Measurements from ENCODE around the gene SPATC1L.
"Not testable (repeated sequence)": the region's sequence is repeated elsewhere in the genome, so short reads cannot be mapped to it uniquely, and the experiment has no call there.

The SPATC1L gene

DNA sequence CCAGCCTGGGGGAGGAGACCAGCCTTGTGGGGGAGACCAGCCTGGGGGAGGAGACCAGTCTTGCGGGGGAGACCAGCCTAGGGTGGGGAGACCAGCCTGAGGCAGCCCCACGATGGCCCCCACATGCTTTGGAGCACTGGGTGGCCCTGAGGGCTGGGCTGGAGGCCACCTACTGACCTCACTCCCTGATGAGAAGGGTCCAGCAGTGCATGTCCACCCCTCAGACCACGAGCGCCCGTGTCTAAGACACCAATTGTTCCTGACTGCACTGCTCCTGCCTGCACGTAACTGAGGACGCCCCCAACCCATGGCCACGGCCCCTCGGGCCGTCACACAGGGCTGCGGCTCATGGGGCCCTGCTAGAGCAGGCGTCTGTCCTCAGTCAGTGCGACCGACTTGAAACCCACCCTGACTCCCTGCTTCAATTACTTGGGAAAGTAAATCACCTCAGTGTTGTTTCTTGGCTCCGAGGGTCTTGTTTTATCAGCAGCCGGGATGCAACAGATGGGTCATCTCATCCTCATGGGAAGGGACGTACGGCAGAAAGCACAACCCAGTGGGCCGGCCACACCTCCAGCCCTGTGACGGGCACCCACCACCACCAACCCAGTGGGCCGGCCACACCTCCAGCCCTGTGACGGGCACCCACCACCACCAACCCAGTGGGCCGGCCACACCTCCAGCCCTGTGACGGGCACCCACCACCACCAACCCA lies at the start of gene SPATC1L:
TSS of gene SPATC1L (minus strand) at position 550 of the 715 bp plus-strand sequence. CDS start 1,643 bp downstream, outside the sequence.
- DNase-seq (ENCODE audit: low spot score) = peak; percentile 42

DNA sequence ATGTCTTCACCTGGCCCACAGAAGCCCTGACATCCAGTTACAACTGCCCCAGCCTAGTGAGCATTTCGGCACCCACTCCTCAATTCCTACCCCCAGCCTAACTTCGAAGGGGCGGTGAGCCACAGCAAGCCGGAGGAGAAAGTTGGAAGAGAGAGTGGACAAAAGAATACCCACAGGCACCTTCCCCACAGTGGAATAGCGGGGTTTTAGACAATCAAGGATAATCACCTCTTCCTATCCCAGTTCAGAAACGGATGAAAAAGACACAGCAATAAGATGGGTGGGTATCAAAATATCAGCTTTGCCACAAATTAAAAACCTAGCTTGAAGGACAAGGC lies 45.6 kb upstream of the SPATC1L start:
- no peak for DNase-seq (ENCODE audit: low spot score)

DNA sequence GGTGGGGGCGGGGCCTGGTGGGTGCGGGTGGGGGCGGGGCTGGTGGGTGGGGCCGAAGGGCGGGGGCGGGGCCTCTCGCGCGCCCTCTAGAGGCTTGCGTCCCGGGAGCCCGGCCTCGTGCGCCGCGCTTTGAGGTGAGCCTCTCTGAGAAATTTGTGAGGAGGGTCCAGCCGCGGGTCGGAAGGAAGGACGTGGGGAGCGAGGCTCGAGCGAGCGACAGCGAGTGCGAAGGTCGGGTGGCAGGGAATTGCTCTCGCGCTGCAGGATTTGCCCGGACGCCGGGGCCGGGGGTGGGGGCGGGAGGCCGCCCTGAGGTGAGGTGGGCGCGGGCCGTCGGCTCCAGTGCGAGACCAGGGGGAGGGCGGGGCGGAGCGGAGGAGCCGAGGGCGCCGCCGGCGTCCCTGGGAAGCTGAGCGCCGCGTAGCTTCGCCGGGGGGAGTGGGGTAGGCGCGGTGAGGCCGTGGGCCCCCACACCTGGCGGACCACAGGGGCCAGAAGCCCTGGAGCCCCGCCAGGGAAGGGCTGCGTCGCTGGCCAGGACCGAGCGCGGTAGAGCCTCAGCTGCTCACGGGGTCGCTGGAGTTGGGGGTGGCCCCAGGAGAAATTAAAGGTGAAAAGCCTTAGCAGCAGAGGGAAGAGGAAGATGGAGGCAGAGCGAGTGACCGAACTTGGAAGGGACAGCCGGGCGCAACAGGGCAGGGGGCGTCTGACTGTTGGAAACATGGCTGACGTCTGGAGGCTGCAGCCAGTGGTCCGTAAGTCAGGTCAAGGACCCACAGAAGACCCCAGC lies 45.1 kb upstream of the SPATC1L start:
- peak; percentile 52 for DNase-seq (ENCODE audit: low spot score)

DNA sequence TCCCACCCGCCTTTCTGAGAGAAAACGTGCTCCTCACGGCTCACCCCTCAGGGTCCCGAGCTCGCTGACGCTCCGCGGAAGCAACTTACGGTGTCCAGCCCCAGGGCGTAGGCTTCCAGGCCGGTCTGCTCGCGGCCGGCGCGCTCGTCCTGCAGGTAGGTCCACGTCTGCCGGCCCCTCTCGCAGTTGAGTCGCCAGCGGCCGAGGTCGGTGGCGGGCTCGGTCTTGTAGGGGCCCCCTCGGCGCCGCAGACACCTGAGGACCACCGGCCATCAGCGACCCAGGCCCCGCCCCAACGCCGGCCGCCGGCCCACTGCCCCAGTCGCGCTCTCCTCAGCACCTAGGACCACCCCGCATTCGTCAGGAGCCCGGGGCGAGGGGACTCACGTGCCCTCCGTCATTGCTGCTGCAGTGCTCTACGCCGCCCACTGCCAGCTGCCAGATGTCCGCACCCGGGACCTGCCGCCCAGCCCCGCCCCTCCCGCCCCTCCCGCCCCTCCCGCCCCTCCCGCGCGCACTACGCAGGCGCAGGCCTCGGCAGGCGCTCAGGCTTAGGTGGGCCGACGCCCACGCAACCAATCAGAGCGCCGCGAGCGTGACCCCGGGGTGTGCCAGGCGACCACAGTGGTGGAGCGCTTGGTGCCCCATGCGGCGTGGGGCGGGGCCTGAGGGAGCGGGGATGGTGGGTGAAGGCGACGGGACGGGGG lies 44.2 kb upstream of the SPATC1L start, which contains the start of gene LSS:
TSS of gene LSS (minus strand) at position 430 of the 707 bp plus-strand sequence. CDS start at position 401, 29 bp downstream.
- peak; percentile 98 for DNase-seq (ENCODE audit: low spot score)

DNA sequence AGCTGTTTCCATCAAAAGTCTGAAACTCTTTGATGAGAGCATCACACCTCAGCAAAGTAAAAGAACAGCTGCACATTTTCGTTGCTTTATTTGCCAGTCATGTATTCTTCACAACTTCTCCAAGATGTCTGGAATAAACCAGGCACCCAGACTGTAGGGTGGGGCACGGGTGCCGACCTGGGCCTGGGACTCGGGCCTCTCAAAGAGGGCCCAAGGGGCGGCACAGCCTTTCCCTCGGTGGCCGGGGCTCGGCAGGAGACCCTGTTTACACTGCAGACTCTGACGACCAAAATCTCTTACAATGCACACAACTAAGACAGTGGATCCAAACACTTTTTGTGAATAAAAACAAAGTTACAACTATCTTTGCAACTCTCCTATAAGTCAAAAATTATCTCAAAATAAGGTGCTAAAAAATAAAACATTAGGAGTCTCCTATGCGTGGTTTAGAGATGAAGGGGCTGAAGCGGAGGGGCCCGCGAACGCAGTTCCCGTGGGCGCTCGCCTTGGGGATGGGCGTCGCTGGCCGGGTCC lies 43.6 kb upstream of the SPATC1L start:
- DNase-seq (ENCODE audit: low spot score) = no peak

DNA sequence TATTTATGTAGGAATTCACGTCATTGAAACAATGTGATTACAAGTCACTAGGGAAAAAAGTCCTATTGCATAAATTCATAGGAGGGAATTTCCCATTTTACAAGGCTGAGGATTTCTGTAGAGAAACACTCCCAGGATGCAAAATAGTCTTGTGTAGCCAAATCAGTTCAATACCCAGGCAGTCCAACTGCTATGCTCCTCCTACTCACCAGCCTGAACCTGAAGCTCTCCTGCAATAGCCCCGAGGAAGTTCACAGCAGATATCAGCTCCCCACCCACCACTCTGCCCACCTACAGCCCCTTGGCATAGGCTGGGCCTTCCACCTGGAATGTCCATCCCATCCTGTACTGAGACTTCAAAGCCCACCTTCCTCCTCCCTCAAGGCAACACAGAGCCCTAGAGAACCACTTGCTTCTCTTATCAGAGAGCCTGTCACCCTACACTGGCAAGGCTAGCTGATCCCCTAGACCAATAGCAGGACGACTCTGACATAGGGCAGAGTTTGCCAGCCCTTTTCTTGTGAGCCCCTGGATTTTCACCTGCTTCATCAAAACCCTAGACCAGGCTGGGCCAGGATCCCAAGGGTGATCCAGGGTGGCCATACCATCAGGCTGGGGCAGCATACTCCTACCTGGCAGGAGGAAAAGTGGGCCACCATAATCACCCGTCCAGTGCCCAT lies 42.8 kb upstream of the SPATC1L start:
- DNase-seq (ENCODE audit: low spot score) = no peak

DNA sequence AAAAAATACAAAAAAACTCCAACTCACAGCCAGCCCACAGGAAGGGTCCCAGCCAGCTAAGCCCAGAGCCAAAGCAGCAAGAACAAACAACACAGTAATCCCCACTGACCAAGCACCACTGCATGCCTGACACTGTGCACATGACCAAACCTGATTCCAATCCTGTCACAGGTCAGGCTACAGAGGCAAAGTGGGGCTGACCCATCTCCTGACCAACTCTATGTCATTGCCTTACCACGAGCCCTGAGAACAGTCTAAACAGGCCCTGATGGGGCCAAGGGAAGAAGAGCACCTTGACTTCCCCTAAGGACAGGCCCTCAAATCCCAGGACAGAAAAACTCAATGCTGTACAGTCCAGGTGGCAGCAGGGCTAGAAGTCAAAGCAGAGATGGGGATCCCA lies 41.9 kb upstream of the SPATC1L start:
- no peak for DNase-seq (ENCODE audit: low spot score)

DNA sequence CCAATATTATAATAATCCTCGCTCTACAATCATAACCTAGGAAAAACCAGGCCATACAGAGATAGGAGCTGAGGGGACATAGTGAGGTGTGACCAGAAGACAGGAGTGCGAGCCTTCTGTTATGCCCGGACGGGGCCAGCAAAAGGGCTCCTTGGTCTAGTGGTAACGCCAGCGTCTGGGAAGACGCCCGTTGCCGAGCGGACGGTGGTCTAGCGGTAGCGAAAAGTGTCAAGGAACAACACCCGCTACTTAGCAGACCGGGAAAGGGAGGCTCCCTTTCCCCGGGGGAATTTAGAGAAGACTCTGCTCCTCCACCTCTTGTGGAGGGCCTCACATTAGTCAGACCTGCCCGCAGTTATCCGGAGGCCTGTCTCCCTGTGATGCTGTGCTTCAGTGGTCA lies 39.4 kb upstream of the SPATC1L start:
- DNase-seq (ENCODE audit: low spot score) = not testable (repeated sequence)

DNA sequence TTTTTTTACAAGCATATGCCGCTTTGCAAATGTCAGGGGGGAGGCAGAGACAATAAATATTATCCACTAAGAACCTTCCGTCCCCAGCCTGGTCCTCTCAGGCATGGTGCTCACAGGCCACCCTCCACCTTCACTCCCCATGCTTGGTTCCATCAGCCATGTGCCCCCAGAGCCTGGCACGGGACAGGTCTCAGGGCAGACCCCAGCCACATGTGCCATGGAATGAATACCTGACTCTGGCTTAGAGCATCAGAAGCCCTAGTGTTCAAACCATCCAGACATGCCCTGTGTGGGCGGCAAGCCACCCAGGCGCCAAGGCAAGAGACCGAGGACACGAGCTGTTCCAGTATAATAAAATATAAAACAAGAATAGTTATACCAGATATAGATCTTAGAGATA lies 39.0 kb upstream of the SPATC1L start:
- no peak for DNase-seq (ENCODE audit: low spot score)

DNA sequence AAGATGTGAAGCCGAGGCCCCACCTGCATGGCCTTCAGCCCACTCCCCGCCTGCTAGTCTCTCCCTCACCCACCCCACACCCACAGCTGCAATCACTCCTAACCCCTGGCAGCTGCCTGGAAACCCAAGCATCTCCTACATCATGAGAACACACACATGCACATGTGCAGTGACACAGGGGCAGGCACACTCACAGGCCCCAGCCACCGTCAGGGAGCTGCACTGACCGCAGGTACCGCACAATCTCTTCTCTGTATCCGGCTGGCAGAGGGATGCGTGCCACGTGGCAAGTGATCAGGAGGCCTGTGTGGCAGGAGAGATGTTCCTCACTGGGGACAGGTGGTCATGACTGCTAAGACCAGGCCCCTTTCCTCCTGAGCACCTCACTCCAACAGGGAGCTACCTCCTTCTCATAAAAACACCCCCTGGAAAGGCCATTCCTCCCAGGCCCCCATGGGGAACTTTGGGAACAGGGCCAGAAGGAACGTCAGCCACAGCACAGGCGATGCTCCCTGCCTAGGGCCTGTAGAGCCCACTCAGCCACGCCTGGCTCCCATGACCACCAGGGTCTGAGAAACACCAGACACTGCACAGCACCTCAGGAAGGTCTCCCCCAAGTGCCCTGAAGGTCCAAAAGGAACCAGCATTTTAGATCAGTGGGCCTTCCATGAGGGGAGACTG lies 38.3 kb upstream of the SPATC1L start:
- no peak for DNase-seq (ENCODE audit: low spot score)

DNA sequence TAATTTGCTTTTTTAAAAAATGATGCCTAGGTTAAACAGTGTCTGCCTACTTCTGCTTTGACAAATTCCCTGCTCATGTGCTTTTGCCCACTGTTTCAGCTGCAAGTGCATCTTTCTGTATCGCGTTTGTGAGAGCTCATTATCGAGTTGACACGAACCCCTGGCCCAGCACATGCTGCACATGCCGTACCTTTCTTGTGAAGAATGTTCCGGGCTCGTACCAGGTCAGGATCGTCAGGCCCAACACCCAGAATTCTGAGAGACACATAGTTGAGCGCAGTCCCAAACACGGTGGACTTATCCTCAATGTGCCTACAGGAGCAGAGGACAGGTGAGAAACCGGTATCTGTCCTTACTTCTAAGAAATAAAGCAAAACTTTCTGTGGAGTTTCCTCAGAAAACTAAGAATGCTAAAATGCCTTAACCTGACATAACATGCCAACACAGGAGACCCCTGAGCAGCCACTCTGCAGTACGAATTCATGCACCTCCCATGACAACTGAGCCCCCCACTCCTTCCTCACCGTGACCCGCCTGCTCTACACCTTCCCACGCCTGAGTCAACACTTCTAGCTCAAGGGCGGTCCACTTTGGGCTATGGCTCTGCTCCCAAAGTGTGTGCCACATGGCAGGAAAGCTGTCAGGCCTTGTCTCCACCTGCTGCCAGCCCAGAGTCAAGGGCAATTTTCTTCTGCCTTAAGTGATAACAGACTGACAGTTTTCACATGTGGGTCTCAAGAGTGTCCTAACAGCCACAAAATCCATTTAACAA lies 37.6 kb upstream of the SPATC1L start:
- DNase-seq (ENCODE audit: low spot score) = no peak

DNA sequence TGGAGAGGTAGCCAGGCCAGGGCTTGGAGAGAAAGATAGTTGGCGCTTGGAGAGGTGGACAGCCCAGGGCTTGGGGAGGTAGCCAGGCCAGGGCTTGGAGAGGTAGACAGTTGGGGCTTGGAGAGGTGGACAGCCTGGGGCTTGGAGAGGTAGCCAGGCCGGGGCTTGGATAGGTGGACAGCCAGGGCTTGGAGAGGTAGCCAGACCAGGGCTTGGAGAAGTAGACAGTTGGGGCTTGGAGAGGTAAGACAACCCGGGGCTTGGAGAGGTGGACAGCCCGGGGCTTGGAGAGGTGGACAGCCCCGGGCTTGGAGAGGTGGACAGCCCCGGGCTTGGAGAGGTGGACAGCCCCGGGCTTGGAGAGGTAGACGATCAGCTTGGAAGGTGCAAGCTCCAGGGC lies 36.6 kb upstream of the SPATC1L start:
- no peak for DNase-seq (ENCODE audit: low spot score)

DNA sequence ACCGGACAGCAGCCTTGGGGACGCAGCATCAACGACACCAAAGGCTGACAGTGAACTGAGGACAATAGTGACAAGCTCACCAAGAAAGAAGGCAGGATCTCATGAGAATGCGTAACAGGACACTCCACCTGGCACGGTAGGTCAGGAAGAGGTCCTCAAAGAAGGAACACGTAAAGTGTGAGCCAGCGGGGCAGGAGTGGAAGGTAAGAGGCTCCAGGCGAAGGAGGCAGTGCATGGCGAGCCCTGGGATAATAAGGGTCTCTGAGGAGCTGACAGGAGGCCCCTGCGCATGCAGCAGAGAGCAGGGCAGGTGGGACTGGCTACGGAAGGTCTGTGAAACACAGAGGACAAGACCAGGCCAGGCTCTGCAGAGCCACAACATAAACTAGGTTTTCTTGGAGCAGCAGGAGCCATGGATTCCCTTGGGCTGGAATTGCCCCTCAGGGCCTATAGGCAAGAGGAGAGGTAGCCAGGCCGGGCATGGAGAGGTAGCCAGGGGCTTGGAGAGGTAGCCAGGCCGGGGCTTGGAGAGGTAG lies 36.1 kb upstream of the SPATC1L start:
- DNase-seq (ENCODE audit: low spot score) = no peak

DNA sequence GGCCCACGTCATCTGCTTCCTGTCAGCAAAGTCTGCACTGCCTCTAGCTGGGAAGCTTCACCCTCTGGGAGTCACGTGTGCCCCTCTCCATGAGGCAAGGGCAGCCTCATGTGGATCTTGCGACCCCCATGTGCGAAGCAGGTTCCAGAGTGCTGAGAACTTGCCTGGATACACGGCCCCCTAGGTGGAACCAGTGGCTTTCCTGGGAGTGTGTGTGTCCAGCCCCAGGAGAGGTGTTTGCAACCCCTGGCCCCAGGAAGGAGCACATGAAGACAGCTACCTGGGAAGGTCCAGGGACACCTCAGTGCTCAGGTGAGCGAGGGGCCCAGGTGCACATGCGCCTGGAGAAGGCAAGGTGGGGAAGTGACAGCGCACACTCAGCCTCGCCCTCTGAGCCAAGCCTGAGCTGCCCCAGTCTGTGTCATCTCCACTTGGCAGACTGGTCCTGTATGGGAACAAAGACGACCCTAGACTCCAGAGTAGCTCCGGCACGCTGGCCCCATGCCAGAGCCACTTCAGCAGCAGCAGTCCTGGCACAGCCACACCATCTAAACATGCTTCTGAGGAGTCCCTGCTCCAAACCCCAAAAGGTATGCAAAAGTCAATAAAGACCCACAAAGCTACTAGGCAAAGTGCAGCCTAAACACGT lies 35.5 kb upstream of the SPATC1L start:
- no peak for DNase-seq (ENCODE audit: low spot score)

DNA sequence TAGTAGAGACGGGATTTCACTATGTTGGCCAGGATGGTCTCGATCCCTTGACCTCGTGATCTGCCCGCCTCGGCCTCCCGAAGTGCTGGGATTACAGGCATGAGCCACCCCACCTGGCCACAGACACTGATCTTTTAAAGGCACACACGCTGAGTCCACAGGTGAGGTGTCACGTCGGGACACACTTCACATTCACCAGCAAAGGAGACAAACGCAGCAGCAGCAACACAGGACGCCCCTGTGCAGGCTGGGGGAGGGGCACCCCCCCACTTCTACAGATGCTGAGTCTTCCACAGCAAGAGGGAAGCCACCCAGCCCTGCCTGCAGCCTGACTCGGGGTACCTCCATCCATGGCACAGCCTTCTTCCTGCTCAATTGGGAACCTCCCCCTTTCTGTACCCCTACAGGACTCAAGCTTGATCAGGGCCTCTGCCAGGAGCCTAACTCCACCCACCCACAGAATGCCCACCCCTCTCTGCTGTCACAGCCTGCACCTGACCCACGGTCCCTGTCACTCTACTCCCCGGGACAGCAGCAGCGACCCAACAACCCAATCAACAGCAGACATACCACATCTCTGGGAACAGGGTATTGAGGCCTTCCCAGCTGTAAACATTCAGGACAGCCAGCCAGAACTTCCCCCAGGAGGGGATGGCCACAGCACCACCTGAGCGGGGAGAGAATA lies 34.8 kb upstream of the SPATC1L start:
- DNase-seq (ENCODE audit: low spot score) = no peak

DNA sequence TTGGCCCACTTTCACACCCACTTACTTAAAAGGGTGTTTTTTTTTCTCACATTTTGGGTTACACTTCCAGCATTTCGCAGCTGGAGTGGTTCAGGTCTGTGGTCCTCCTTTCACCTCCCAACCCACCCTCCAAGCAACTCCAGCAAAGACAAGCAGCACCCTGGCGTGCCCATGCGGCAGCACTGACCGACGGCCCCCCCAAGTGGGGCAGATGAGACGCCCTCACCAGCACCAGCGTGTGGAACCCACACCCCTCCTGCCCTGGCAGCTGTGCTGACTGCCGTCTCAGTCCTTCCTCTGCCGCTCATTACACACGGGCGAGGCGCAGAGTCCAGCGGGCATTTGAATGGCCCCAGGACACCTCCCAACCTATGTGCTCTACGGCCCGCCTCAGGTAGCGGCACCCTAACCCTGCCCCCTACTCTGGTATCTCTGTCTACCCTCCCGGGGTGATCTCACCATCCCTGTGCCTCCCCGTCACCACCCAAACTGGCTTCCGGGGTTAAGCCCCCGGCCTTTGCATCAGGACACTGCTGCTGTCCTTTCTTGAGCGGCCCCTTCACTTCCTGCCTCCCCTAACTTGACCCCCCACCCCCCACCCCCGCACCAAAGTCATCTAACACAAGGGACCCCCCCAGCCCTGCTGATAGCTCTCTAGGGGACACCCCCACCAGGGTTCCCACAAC lies 33.4 kb upstream of the SPATC1L start:
- no peak for DNase-seq (ENCODE audit: low spot score)

DNA sequence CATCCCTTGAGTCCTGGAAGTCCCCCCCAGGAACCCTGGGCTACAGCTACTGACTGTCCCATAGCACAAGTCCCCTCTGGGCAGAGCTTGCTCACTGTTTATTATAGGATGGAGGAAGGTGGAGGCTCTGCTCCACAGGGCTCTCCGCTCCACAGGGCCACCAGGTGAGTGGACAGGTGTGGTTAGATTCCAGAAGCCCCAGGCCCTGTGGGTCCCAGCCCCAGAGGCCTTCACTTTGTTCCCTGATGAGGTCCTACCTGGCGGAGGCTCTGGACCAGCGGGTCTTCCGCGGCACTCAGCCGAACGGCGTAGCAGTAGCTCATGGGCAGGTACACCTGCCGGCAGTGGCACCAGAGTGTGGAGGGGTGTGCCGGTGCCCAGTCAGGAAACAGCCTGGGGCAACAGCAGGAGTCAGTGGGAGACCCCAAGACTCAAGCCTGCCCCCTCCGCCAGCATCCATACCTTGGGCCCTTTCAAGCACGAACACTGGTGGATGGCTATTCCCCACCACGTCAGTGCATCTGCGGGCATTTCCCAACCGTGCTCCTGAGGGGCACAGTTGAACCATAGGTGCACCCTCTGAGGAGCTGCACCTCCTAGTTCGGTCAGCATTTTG lies 32.0 kb upstream of the SPATC1L start:
- DNase-seq (ENCODE audit: low spot score) = no peak

DNA sequence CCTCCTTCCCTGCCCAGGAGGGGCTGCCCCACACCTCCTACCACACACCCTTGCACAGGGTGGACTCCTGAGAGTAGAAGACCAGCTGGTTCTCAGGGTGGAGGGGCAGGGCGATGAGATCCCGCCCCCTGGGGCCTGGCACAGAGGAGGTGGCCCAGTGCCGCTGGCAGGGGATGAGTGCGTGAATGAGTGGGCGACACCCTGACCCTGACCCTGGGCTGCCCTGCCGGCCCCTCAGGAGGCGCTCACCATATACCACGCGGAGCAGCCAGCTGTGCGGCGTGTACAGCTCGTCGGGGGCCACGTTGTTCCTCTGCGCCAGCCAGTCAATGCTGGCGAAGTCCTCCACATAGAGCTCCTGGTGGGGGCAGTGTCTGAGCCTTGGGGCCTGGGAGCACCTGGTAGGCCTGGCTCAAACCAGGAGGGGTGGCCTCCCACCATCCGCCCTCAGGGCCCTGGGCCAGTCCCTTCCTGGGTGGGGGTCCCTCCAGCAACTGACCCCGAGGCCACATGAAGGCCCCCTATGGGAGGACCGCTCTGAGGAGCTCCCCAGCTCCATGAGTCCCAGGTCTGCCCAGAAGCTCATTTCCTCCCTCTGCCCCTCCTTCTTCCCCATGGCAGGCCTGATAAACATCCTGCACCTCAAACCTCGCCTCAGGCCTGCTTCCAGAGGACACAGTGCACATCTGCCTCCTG lies 31.3 kb upstream of the SPATC1L start:
- no peak for DNase-seq (ENCODE audit: low spot score)
